ENCODE data around the gene AP1G2.

The AP1G2 gene

DNA sequence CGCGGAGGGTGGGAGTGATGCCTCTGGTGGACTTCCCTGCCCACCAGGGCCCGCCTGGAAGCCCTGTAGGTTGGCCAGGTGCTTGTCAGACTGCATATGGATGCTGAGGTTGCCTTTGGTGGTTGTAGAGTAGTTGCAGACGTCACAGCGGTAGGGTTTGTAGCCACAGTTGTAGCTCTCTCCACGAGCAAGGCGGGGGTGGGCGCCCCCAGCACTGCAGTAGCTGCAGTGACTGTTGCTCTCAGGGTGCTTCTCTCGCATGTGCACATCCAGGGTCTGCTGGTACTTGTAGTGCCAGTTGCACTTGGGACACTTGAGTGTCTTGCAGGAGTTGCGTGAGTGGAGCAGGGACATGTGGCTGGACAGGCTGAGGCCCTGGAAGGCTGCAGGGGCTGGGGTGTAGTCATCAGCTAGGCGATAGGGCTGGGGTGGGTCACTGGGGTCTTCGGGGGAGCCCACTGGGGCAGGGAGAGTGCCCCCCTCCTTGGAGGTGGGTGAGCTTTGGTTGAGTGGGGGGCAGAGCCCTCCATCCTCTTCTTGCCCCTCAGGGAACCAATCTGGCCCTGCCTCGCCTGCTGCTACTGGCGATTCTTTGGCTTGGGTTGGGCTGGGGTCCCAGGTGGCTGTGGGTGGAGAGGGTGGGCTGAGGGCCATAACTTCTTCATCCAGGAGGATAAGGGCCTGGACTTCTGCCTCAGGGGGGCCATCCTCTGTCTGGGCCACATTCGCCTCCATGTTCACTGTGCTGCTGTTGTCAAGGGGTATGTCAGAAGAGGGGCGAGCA, 33.7 kb downstream of the AP1G2 start:
- no peak for DNase-seq (ENCODE audit: insufficient read length, low spot score)
- no peak for FAIRE-seq
- TF ChIP-seq, protein P1, sequence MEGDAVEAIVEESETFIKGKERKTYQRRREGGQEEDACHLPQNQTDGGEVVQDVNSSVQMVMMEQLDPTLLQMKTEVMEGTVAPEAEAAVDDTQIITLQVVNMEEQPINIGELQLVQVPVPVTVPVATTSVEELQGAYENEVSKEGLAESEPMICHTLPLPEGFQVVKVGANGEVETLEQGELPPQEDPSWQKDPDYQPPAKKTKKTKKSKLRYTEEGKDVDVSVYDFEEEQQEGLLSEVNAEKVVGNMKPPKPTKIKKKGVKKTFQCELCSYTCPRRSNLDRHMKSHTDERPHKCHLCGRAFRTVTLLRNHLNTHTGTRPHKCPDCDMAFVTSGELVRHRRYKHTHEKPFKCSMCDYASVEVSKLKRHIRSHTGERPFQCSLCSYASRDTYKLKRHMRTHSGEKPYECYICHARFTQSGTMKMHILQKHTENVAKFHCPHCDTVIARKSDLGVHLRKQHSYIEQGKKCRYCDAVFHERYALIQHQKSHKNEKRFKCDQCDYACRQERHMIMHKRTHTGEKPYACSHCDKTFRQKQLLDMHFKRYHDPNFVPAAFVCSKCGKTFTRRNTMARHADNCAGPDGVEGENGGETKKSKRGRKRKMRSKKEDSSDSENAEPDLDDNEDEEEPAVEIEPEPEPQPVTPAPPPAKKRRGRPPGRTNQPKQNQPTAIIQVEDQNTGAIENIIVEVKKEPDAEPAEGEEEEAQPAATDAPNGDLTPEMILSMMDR (IDR thresholded peaks at IDR 0.05; ENCODE audit: insufficient read depth, missing control alignments), result no peak

DNA sequence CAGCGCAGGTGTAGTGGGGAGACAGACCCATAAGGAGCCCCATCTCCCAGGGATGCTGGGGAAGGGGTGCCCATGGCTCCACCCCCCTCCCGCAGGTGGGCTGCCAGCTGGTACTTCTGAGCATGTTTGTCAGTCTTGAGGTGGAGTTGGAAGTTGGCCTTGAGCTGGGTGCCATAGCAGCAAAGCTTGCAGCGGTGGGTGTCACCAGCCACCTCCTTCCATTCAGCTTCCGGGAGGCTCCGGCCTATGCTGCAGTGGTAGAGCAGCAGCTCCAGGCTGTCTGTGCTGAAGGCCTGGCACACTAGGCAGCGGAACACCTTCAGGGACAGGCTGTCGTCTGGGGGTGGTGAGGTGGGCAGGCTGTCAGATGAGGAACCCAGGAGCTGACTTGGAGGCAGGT, 34.9 kb downstream of the AP1G2 start:
- TF ChIP-seq, protein P1 (IDR thresholded peaks at IDR 0.05; ENCODE audit: insufficient read depth, missing control alignments), result no peak
- no peak for DNase-seq (ENCODE audit: insufficient read length, low spot score)
- FAIRE-seq, result no peak

DNA sequence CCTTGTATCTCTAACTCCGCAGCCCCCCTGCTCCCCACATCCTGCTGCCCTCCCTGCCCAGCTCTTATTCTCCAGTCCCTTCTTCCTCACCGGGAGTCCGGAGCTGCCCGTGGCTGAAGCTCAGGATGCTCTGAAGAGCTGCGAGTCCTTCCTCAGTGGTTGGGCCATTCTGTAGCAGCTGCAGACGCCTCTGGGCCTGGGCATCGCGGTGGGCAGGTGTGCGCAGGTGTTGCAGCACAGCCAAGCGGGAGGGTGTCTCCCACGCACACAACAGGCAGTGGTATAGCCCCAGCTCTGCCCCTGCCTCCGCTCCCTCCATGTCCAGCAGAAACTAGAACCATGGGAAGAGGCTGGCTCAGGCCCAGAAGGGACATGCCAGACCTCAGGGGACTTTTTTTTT, 36.2 kb downstream of the AP1G2 start:
- TF ChIP-seq, protein P1 (IDR thresholded peaks at IDR 0.05; ENCODE audit: insufficient read depth, missing control alignments), result no peak
- no peak for FAIRE-seq

DNA sequence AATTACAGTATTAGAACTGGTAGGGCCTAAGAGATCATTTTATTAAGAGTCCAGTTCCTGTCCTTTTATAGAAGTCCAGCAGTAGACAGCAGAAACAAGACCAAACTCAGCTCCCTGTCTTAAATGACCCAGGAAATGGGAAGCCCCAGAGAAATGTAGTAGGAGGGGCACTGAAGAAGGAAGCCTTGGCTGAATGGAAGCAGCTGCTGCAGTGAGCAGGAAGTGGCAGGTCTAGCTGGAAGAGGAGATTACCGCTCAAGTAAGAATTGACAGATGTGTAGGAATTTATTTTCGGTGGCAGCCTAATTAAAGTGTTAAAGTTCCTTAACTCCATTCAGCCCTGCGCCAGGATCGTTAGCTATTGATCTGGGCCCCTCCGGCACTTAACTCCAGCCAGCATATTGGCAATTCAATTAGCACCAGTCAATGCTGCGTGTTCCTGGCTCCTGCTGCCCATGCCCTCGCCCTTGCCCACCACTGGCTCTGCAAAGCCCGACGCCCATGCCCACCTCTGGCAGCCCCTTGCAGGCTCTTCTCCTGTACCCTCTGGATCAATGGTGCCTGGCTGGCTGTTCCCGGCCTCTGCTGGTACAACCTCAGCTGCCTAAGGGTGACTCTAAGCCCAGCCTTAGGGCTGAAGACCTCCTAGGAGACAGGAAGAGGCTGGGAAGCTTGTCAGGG, 37.1 kb downstream of the AP1G2 start:
- TF ChIP-seq, protein P1 (IDR thresholded peaks at IDR 0.05; ENCODE audit: insufficient read depth, missing control alignments), result no peak
- DNase-seq (ENCODE audit: insufficient read length, low spot score) (no peak), FAIRE-seq (no peak)

More for the DNA sequence above, 36.2 kb downstream of the AP1G2 start:
- DNase-seq (ENCODE audit: insufficient read length, low spot score), result no peak

DNA sequence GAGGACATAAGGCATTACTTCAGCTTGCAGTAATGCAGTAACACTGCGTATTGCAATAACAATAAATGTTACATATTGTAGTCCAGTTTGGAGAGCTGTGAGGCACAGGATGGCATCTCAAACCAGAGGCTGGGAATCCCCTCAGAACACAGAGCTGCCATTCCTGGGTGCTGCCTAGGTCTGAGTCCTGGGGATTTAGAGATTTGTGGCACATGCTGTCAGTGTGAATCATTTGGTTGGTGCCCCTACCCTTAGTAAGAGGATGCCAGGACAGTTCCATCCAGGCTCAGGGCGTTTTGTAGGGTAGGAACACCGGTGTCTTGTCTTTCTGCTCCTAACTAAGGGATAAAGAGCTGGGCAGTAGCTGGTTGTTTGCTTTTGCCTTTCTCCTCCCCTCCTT, 38.6 kb downstream of the AP1G2 start:
- FAIRE-seq, result no peak
- no peak for DNase-seq (ENCODE audit: insufficient read length, low spot score)
- TF ChIP-seq, protein P1 (IDR thresholded peaks at IDR 0.05; ENCODE audit: insufficient read depth, missing control alignments), result no peak

DNA sequence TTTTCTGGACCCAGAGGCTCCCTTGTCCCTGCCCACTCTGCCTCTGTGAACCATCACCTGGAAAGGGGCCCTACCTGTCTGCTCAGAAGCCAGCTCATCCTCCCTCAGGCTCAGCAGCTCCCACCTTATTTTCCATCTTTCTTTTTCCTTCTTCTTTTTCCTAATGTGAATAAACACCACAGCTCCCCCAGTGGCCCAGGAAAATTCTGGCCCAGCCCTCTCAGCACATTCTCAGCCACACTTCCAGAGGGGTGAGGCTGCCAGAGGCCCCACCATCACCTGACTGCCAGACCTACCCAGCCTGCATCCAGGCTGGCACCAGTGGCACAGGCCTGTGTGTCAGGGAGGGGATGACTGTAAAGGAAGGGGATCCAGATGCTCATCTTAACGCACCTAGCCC, 39.0 kb downstream of the AP1G2 start:
- DNase-seq (ENCODE audit: insufficient read length, low spot score) (no peak), FAIRE-seq (no peak)
- TF ChIP-seq, protein P1 (IDR thresholded peaks at IDR 0.05; ENCODE audit: insufficient read depth, missing control alignments), result no peak

DNA sequence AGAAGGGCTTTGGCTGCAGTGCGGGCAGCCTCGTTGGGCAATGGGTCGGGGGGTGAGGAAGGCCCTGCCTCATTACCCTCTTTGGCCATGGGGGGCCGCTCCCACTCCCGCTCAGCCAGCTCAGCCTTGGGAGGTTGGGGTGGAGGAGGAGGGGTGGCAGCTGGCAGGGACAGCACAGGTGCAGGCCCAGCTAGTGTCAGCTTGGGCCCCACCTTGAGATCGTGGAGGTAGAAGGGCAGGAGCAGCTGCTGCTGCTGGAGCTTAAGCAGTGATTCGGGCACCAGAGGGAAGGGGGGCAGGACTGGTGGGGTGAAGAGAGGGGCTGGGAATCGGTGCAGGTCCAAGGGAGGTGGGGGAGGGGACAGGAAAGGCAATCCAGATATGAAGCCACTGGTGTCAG, 42.0 kb downstream of the AP1G2 start:
- DNase-seq (ENCODE audit: insufficient read length, low spot score) (no peak), FAIRE-seq (no peak)
- TF ChIP-seq, protein P1 (IDR thresholded peaks at IDR 0.05; ENCODE audit: insufficient read depth, missing control alignments), result no peak
